VCaP (cell line): Measurements from ENCODE around the gene RAF1.
"Not testable (repeated sequence)": the region's sequence is repeated elsewhere in the genome, so short reads cannot be mapped to it uniquely, and the experiment has no call there.

Source experiments
- H3K27ac ChIP-seq: fragments of 450-650 bp; 2 replicates; pipeline ENCODE4 v1.5.1; 2017
- CTCF ChIP-seq: fragments of 450-650 bp; conservative IDR thresholded peaks from 2 replicates; pipeline ENCODE4 v1.5.1; 2017; ENCODE audit warnings: mild to moderate bottlenecking, moderate library complexity

RAF1 gene

GRCh38 chr3:12644331-12644937 is 19.5 kb downstream of the RAF1 start:
- TF ChIP-seq CTCF = no peak
- H3K27ac ChIP-seq = no peak overlapping the region

- no peak for TF ChIP-seq CTCF
- H3K27ac ChIP-seq = no peak overlapping the region
Observed at GRCh38 chr3:12643724-12644123, 20.2 kb downstream of the RAF1 start.

GRCh38 chr3:12643010-12643380 is 20.9 kb downstream of the RAF1 start:
- TF ChIP-seq CTCF = no peak
- H3K27ac ChIP-seq = no peak overlapping the region

- not testable (repeated sequence) for H3K27ac ChIP-seq
Observed at GRCh38 chr3:12640853-12641252, 23.1 kb downstream of the RAF1 start.

- no peak for TF ChIP-seq CTCF
- no peak overlapping the region for H3K27ac ChIP-seq
Observed at GRCh38 chr3:12638105-12638504, 25.8 kb downstream of the RAF1 start.

- no peak overlapping the region for H3K27ac ChIP-seq
- no peak for TF ChIP-seq CTCF
Observed at GRCh38 chr3:12633108-12633507, 30.8 kb downstream of the RAF1 start.

GRCh38 chr3:12632523-12632922 is 31.4 kb downstream of the RAF1 start:
- no peak for TF ChIP-seq CTCF
- H3K27ac ChIP-seq = no peak overlapping the region

GRCh38 chr3:12630843-12631242 is 33.1 kb downstream of the RAF1 start:
- H3K27ac ChIP-seq = peak overlapping the region; percentile 67

- no peak for TF ChIP-seq CTCF
- peak overlapping the region; percentile 67 for H3K27ac ChIP-seq
Observed at GRCh38 chr3:12630292-12630691, 33.6 kb downstream of the RAF1 start.
